NCI-H187 treated with DMSO at 0.1 percent for 48 hours (cell line): ENCODE measurements around the gene DNM3.

Experiments
- DNase-seq: peaks from one replicate; lab custom pipeline; 2025; lab: John Stamatoyannopoulos, UW

The DNM3 gene

DNA sequence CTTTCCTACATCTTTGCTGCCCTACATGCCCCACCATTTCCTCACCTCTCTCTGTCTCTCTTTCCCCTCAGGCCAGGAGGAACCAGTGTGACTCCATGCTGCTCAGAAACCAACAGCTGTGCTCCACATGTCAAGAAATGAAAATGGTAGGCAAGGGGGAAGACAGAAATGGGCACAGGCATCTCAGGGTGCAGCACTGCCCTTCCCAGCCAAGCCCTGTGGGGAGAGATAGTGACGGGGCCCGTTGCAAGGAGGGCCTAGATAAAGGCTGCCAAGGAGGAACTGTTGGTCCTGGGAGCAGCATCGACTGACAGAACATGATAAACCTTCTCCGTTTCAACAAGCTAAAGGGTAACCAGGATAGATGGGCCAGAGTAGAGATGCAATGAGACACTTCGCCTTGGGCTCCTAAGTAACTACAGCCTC, 615.1 kb downstream of the DNM3 start:
- no peak for DNase-seq

DNA sequence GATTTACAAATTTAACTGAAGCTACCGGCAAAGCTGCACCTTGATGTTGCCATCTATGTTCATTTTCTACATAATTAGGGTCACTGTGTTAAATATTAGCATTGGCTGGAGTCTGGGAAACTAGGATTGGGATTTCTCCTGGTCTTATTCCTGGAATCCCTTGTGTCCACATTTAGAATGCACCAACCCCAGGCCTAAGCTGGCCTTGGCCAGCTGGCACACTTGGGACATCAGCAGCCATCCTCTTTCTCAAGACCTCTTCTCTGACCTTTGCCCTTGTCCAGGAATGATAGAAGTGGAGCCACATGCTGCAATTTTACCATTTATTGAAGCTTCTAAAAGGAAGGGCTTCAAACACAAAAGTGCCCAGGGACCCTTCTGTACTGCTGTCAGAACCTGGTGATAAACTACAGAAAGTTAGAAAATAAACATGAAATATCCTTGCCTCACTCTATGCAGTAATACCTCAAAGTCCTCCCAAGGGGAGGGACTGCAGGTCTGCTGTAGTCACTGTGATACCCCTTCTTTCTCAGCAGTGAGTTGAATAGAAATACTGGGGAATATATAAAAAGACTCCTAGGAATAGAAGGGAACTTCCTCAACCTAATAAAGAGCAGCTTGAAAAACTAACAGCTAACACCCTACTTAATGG, 616.3 kb downstream of the DNM3 start:
- no peak for DNase-seq

GRCh38 chr1:172460177-172460576, 618.9 kb downstream of the DNM3 start:
- DNase-seq = no peak

- DNase-seq = no peak
These were observed 619.6 kb downstream of the DNM3 start for GRCh38 chr1:172460887-172461315.
